GM19328 (cell line): ENCODE measurements around the gene LLGL2.

Source experiments
- ATAC-seq: cut with Tn5 transposase; IDR thresholded peaks from one replicate; pipeline ENCODE4 v1.9.1; 2021; ENCODE audit warnings: mild to moderate bottlenecking, moderate library complexity; ENCODE audit not compliant: unreplicated experiment

Gene LLGL2

GRCh38 chr17:75549246-75550138 lies 24.0 kb downstream of the LLGL2 start:
- no peak for ATAC-seq

DNA sequence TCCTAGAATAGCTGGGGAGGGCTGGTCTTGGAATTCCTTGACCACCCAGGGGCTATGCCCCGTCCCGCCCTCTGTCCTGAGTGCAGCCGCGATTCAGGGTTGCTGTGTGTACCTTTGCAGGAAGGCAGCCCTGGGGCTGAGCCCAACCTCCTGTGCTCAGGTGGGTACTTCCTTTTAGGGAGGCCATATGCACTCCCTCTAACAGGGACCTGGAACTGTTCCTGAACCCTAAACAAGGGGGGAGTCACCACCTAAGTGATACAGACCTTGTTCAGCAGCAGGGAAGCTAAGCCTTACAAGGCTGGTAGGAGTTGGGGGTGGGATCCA lies 24.6 kb downstream of the LLGL2 start:
- no peak for ATAC-seq

DNA sequence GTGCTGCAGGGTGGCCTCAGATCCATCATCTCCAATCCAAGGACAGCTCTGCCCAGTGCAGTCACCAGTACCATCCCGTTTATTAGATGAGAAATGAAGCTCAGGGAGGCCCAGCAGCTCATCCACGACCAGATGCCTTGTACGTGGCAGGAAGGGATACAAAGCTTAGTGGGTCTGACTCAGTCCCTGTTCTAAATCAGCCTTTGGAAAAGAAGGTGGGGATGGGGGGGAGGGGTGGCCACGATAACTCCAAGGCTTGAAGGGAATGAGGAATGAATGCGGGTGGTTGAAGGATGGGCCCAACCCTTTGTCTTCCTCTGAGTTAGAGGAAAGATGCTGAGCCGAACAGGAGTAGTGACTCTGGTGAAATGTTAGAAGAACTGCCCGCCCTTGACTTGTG lies 25.8 kb downstream of the LLGL2 start:
- no peak for ATAC-seq

DNA sequence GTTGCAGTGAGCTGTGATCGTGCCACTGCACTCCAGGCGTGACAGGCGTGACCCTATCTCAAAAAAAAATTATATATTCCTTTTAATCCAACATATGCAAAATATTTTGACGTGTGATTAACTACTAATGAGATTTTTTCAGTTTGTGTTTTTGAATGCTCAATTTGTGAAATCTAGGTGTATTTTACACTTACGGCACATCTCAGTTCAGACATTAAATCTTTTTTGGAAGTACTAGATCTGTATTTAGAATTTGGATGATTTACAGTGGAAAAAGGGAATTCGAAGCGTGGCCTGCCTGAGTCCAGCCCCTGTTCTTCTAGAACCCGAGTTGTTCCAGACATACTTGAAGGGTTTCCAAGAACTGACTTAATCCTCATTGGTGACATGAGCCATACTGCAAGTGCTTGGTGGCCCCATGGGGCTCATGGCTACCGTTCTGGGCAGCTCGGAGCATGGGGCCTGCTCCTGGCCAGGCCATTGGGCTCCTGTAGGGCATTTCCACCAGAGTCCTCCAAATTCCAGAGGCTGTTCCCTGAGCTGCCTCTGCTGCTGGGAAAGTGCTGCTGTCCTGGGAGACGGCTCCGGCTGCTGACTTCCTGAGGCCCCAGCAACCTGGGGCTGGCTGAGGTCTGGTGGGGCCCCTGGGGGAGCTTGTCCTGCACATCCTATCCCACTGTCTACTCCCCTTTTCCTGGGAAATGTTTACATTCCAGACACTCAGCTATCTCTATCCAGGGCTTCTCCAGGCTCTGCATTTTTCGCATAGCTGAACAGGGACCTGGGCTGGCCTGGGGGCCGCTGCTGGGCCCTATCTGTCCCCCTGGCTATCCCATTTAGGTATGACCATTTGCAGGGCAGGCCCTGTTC lies 27.2 kb downstream of the LLGL2 start:
- ATAC-seq = no peak

DNA sequence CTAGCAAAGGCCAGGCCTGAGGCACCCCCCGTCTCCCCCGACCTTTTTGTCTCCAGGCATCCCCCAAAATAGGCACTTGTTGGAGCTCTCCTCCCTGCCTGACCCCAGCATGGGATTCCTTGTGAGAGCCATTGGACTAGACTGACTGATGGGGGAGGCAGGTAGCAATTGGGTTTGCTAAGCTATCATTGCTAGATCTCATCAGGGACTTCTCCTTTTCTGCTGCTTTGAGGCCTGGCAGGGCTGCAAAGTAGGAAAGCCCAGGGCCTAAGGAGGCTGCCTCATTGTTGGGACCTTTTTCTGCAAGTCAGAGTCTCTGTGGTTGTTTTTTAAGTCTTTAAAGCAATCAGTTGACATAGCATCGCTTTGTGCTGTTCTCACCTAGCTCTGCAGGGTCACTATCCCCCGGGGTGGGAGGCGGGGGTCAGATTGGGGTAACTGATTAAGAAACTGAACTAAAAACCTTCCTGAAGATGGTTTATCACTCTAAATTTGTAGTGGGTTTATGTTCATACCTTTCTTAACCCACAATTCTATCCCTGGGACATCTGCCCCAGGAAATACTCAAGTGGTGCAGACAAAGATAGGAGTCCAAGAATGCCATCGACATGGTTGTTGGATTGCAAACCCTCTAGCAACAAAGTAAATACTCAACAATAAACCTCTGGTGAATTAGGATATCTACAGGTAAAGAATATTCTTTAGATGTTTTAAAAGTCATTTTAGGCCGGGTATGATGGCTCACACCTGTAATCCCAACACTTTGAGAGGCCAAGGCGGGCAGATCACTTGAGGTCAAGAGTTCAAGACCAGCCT lies 28.0 kb downstream of the LLGL2 start:
- ATAC-seq = no peak

- ATAC-seq = no peak
Measured at GRCh38 chr17:75555679-75556153, 30.2 kb downstream of the LLGL2 start.

GRCh38 chr17:75557075-75557851 lies 31.8 kb downstream of the LLGL2 start:
- ATAC-seq = no peak

GRCh38 chr17:75557852-75558665 lies 32.6 kb downstream of the LLGL2 start:
- ATAC-seq = no peak

DNA sequence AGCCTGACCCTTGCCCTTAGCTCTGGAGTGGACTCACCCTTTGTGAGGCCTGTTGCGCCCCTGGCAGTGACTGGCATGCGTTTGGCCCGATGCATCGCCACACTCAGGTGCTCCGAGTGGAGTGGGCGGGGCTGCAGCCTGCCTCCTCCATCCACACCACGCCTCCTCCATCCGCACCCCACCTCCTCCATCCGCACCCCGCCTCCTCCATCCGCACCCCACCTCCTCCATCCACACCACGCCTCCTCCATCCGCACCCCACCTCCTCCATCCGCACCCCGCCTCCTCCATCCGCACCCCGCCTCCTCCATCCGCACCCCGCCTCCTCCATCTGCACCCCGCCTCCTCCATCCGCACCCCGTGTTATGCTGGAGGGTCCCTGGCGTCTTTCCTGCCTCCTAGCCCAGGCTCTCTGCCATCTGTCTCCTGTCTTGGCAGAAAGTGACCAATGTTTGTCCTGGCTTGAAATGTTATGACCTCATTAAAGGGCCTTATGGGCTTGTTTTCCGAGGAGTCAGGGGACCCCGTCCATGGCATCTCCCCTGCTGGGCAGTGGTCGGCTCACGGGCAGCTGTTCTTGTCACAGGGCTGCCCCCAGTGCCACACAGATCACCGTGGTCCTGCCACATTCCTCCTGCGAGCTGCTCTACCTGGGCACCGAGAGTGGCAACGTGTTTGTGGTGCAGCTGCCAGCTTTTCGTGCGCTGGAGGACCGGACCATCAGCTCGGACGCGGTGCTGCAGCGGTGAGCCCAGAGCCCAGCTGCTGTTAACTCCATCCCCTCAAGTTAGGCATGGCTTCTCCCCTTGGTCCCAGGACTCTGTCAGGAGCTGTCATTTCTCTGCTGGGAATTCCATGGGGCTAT lies 33.4 kb downstream of the LLGL2 start:
- ATAC-seq = no peak

- ATAC-seq = no peak
Measured at GRCh38 chr17:75559958-75560533, 34.5 kb downstream of the LLGL2 start.

- no peak for ATAC-seq
Measured at GRCh38 chr17:75561927-75562603, 36.6 kb downstream of the LLGL2 start.

DNA sequence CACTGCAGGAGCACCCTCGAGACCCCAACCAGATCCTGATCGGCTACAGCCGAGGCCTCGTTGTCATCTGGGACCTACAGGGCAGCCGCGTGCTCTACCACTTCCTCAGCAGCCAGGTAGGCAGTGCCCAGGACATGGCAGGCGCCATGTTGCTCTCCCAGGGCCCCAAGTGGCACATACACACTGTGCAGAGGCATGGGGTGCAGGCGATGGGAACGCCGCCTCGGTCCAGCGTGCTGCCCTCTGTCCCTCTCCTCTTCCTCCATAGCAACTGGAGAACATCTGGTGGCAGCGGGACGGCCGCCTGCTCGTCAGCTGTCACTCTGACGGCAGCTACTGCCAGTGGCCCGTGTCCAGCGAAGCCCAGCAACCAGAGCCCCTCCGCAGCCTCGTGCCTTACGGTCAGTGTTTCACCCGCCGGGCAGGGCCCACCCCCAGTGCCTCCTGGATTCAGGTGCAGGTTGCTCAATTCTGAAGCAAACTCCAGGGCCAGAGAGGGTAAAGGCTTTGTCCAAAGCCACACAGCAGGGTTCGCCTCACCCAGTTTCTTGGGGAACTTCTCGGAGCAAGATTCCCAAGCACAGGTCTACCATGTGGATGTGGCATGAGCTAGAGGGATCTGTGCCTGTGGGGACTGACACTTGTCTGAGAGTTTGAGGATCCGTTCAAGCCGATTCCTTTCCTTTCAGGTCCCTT lies 37.7 kb downstream of the LLGL2 start:
- ATAC-seq = no peak

DNA sequence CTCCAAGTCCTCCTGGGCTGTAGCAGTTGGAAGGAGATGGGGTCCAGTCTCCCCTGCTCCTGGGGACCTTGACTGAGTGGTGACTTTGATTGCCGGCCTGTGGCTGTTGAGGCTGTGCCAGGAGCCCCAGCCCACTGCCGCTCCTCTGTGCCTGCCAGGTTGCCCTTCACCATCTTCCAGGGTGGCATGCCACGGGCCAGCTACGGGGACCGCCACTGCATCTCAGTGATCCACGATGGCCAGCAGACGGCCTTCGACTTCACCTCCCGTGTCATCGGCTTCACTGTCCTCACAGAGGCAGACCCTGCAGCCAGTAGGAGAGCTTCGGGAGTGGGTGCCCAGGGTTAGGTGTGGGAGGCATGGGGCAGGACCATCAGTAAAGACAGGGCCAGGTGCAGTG lies 38.7 kb downstream of the LLGL2 start:
- no peak for ATAC-seq

DNA sequence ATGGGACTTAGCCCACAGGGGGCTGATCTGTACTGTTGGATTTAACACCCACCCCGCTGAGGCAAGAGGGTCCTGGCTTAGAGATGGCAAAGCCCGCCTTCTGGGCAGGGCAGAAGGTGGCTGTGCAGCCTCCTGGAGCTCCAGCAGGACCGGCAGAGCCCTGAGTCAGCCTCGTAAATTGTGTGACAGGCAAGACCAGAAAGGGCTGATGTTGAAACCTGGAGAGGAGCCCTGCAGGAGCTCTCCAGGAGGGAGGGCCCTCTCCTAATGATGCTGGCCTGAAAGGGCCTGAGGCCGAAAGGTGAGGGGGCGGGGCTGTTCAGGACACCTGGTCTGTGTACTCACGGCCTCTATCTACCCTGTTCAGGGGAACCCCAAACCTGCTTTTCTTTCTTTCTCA lies 39.6 kb downstream of the LLGL2 start:
- no peak for ATAC-seq

DNA sequence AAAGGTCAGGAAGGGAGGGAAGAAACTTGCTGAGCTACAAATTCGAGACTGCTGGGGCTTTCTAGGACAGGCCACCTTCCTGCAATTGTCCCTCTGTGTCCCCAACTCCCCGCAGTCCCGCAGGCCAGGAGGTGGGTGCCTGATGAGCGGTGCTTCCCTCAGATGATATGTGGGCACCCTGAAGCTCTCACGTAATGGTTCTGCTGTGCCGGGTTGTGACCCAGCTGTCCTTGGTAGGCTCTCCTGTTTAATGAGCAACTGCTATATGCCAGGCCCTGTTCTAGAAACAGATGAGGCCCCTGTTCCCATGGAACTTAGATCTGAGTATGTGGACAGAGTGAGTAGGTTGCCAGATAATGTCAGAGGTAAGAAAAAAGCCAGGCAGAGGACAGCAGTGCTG lies 40.1 kb downstream of the LLGL2 start:
- ATAC-seq = no peak

DNA sequence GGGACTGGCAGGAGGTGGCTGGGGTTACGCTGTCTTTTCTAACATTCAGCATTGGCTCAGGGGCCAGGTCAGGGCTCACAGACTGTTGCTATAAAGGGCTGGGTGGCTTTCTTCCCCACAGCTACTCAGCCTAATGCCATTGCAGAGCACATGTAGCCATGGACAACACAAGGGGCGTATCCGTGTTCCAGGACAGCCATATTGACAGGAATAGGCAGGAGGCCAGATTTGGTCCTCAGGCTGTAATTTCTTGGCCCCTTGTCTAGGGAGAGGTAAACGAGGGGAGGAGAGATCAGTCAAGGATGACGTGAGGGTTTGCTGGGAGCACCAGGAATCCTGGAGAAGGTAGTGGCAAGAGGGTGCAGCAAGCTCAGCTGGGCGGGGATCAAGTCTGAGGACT lies 40.9 kb downstream of the LLGL2 start:
- ATAC-seq = no peak

DNA sequence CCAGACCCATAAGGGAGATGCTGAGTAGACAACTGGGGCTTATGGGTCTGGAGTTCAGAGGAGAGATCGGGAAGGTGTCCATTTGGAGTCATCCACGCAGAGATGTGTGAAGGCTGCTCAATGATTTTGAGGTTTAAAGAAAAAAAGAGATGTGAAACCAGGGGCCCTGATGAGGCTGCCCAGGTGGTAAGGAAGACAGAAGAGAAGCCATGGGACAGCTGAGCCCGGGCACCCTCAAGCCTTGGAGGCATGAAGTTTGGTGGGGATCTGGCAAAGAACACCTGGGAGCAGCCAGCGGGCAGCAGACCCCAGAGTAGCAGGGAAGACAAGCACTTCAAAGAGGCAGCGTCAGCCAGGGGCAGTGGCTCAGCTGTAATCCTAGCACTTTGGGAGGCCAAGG lies 41.3 kb downstream of the LLGL2 start:
- no peak for ATAC-seq
